Measurements from ENCODE around the gene GPC6.
"Not testable (repeated sequence)": the region's sequence is repeated elsewhere in the genome, so short reads cannot be mapped to it uniquely, and the experiment has no call there.

Gene GPC6

GRCh38 chr13:94292323-94292640 is 1065.7 kb downstream of the GPC6 start:
- no peaks in the 10 kb centered on the region for H3K36me3 ChIP-seq (ENCODE audit: control insufficient read depth, insufficient read depth, low read length)
- H3K27ac ChIP-seq (ENCODE audit: low read depth, low read length), result no peak overlapping the region
- H3K18ac ChIP-seq (ENCODE audit: low read length), result no peak overlapping the region
- H3K23ac ChIP-seq (ENCODE audit: low read length), result no peak overlapping the region
- no peak overlapping the region for H2BK120ac ChIP-seq (ENCODE audit: low read depth, low read length)
- peaks cover 4% of the 10 kb centered on the region for H3K4me1 ChIP-seq (ENCODE audit: control insufficient read depth, low read depth, low read length)
- no peak overlapping the region for H3K4me2 ChIP-seq (ENCODE audit: low read length)
- no peak overlapping the region for H4K5ac ChIP-seq (ENCODE audit: low read length)
- H3K56ac ChIP-seq (ENCODE audit: low read length), result no peak overlapping the region
- no peak overlapping the region for H2BK15ac ChIP-seq (replicated peaks; ENCODE audit: low read depth)
- no CpG with 5 or more reads among the region's 1 CpG for WGBS (ENCODE audit: extremely low coverage, insufficient coverage, low lambda C conversion rate)
- no peak overlapping the region for H2BK5ac ChIP-seq (ENCODE audit: low read length)
- no peak overlapping the region for H3K4me3 ChIP-seq (ENCODE audit: low read length)
- no peak for DNase-seq
- no peak overlapping the region for H2AK5ac ChIP-seq (ENCODE audit: low read length)
- H4K8ac ChIP-seq (ENCODE audit: low read depth, low read length), result no peak overlapping the region
- no peaks in the 10 kb centered on the region for H3K79me1 ChIP-seq (ENCODE audit: low read length)
- H3K9ac ChIP-seq (ENCODE audit: low read length), result no peak overlapping the region
- no peak overlapping the region for H3K4ac ChIP-seq (ENCODE audit: low read depth, low read length)
- no peaks in the 10 kb centered on the region for H3K79me2 ChIP-seq (ENCODE audit: control insufficient read depth, insufficient read depth, low read length)
- no peaks in the 10 kb centered on the region for H3K27me3 ChIP-seq (ENCODE audit: insufficient read depth, low read length, poor library complexity)

GRCh38 chr13:94296471-94296870 is 1069.9 kb downstream of the GPC6 start:
- no peaks in the 10 kb centered on the region for H3K36me3 ChIP-seq (ENCODE audit: control insufficient read depth, insufficient read depth, low read length)
- no CpG with 5 or more reads among the region's 3 CpGs for WGBS (ENCODE audit: extremely low coverage, insufficient coverage, low lambda C conversion rate)
- H3K79me1 ChIP-seq (ENCODE audit: low read length), result no peaks in the 10 kb centered on the region
- no peaks in the 10 kb centered on the region for H3K79me2 ChIP-seq (ENCODE audit: control insufficient read depth, insufficient read depth, low read length)
- no peak overlapping the region for H4K5ac ChIP-seq (ENCODE audit: low read length)
- H2BK120ac ChIP-seq (ENCODE audit: low read depth, low read length), result no peak overlapping the region
- H3K27ac ChIP-seq (ENCODE audit: low read depth, low read length), result no peak overlapping the region
- no peak overlapping the region for H3K4me2 ChIP-seq (ENCODE audit: low read length)
- H3K18ac ChIP-seq (ENCODE audit: low read length), result no peak overlapping the region
- H4K8ac ChIP-seq (ENCODE audit: low read depth, low read length), result no peak overlapping the region
- H3K4ac ChIP-seq (ENCODE audit: low read depth, low read length), result peak overlapping the region; percentile 43
- no peak overlapping the region for H3K56ac ChIP-seq (ENCODE audit: low read length)
- no peak overlapping the region for H3K9ac ChIP-seq (ENCODE audit: low read length)
- no peak for DNase-seq
- H3K4me1 ChIP-seq (ENCODE audit: control insufficient read depth, low read depth, low read length), result peaks cover 5% of the 10 kb centered on the region
- H2AK5ac ChIP-seq (ENCODE audit: low read length), result no peak overlapping the region
- no peak overlapping the region for H3K23ac ChIP-seq (ENCODE audit: low read length)
- H3K27me3 ChIP-seq (ENCODE audit: insufficient read depth, low read length, poor library complexity), result no peaks in the 10 kb centered on the region
- H2BK5ac ChIP-seq (ENCODE audit: low read length), result no peak overlapping the region
- H3K4me3 ChIP-seq (ENCODE audit: low read length), result no peak overlapping the region
- no peak overlapping the region for H2BK15ac ChIP-seq (replicated peaks; ENCODE audit: low read depth)

GRCh38 chr13:94298346-94298745 is 1071.7 kb downstream of the GPC6 start:
- no CpG with 5 or more reads among the region's 4 CpGs for WGBS (ENCODE audit: extremely low coverage, insufficient coverage, low lambda C conversion rate)
- Histone ChIP-seq H3K4me1 (ENCODE audit: control insufficient read depth, low read depth, low read length) (peaks cover 5% of the 10 kb centered on the region), H3K4me3 (ENCODE audit: low read length) (no peak overlapping the region), H3K79me1 (ENCODE audit: low read length) (no peaks in the 10 kb centered on the region), H2BK5ac (ENCODE audit: low read length) (no peak overlapping the region), H3K56ac (ENCODE audit: low read length) (no peak overlapping the region), H4K5ac (ENCODE audit: low read length) (no peak overlapping the region), H3K27ac (ENCODE audit: low read depth, low read length) (no peak overlapping the region), H4K8ac (ENCODE audit: low read depth, low read length) (no peak overlapping the region), H3K4ac (ENCODE audit: low read depth, low read length) (no peak overlapping the region), H3K23ac (ENCODE audit: low read length) (no peak overlapping the region), H3K27me3 (ENCODE audit: insufficient read depth, low read length, poor library complexity) (no peaks in the 10 kb centered on the region), H3K9ac (ENCODE audit: low read length) (no peak overlapping the region), H3K36me3 (ENCODE audit: control insufficient read depth, insufficient read depth, low read length) (no peaks in the 10 kb centered on the region), H2BK120ac (ENCODE audit: low read depth, low read length) (no peak overlapping the region), H3K4me2 (ENCODE audit: low read length) (no peak overlapping the region), H2AK5ac (ENCODE audit: low read length) (no peak overlapping the region), H2BK15ac (replicated peaks; ENCODE audit: low read depth) (no peak overlapping the region), H3K18ac (ENCODE audit: low read length) (no peak overlapping the region), H3K79me2 (ENCODE audit: control insufficient read depth, insufficient read depth, low read length) (no peaks in the 10 kb centered on the region)
- peak; percentile 74 for DNase-seq

- Histone ChIP-seq H3K23ac (ENCODE audit: low read length) (no peak overlapping the region), H3K9ac (ENCODE audit: low read length) (no peak overlapping the region), H3K36me3 (ENCODE audit: control insufficient read depth, insufficient read depth, low read length) (no peaks in the 10 kb centered on the region), H3K27me3 (ENCODE audit: insufficient read depth, low read length, poor library complexity) (no peaks in the 10 kb centered on the region), H2AK5ac (ENCODE audit: low read length) (no peak overlapping the region), H3K79me2 (ENCODE audit: control insufficient read depth, insufficient read depth, low read length) (no peaks in the 10 kb centered on the region), H3K4ac (ENCODE audit: low read depth, low read length) (no peak overlapping the region), H2BK15ac (replicated peaks; ENCODE audit: low read depth) (no peak overlapping the region), H4K5ac (ENCODE audit: low read length) (no peak overlapping the region), H3K56ac (ENCODE audit: low read length) (no peak overlapping the region), H3K18ac (ENCODE audit: low read length) (no peak overlapping the region), H2BK120ac (ENCODE audit: low read depth, low read length) (no peak overlapping the region), H3K4me1 (ENCODE audit: control insufficient read depth, low read depth, low read length) (peaks cover 4% of the 10 kb centered on the region), H3K4me2 (ENCODE audit: low read length) (no peak overlapping the region), H3K27ac (ENCODE audit: low read depth, low read length) (peak overlapping the region; percentile 58), H4K8ac (ENCODE audit: low read depth, low read length) (no peak overlapping the region), H3K79me1 (ENCODE audit: low read length) (no peaks in the 10 kb centered on the region), H2BK5ac (ENCODE audit: low read length) (no peak overlapping the region), H3K4me3 (ENCODE audit: low read length) (no peak overlapping the region)
- no CpG with 5 or more reads among the region's 4 CpGs for WGBS (ENCODE audit: extremely low coverage, insufficient coverage, low lambda C conversion rate)
- DNase-seq, result peak; percentile 91
Measured at GRCh38 chr13:94300401-94300800, 1073.8 kb downstream of the GPC6 start.

GRCh38 chr13:94301487-94301886 is 1074.9 kb downstream of the GPC6 start:
- Histone ChIP-seq H3K4me2 (ENCODE audit: low read length) (no peak overlapping the region), H3K23ac (ENCODE audit: low read length) (no peak overlapping the region), H3K79me1 (ENCODE audit: low read length) (no peaks in the 10 kb centered on the region), H3K27ac (ENCODE audit: low read depth, low read length) (no peak overlapping the region), H2BK5ac (ENCODE audit: low read length) (no peak overlapping the region), H4K5ac (ENCODE audit: low read length) (no peak overlapping the region), H3K36me3 (ENCODE audit: control insufficient read depth, insufficient read depth, low read length) (no peaks in the 10 kb centered on the region), H4K8ac (ENCODE audit: low read depth, low read length) (no peak overlapping the region), H3K9ac (ENCODE audit: low read length) (no peak overlapping the region), H3K18ac (ENCODE audit: low read length) (no peak overlapping the region), H2BK120ac (ENCODE audit: low read depth, low read length) (peak overlapping the region; percentile 45), H3K27me3 (ENCODE audit: insufficient read depth, low read length, poor library complexity) (no peaks in the 10 kb centered on the region), H2AK5ac (ENCODE audit: low read length) (no peak overlapping the region), H3K4ac (ENCODE audit: low read depth, low read length) (no peak overlapping the region), H3K79me2 (ENCODE audit: control insufficient read depth, insufficient read depth, low read length) (no peaks in the 10 kb centered on the region), H3K4me3 (ENCODE audit: low read length) (no peak overlapping the region), H3K4me1 (ENCODE audit: control insufficient read depth, low read depth, low read length) (peaks cover 4% of the 10 kb centered on the region), H3K56ac (ENCODE audit: low read length) (no peak overlapping the region), H2BK15ac (replicated peaks; ENCODE audit: low read depth) (peak overlapping the region; percentile 13)
- WGBS (ENCODE audit: extremely low coverage, insufficient coverage, low lambda C conversion rate), result no CpG with 5 or more reads among the region's 1 CpG
- no peak for DNase-seq

GRCh38 chr13:94302847-94303565 is 1076.4 kb downstream of the GPC6 start:
- Histone ChIP-seq H3K4ac (ENCODE audit: low read depth, low read length) (peak overlapping the region; percentile 95), H2BK120ac (ENCODE audit: low read depth, low read length) (peak overlapping the region; percentile 39), H3K27ac (ENCODE audit: low read depth, low read length) (peak overlapping the region; percentile 43), H3K56ac (ENCODE audit: low read length) (peak overlapping the region; percentile 43), H3K18ac (ENCODE audit: low read length) (peak overlapping the region; percentile 96)
- H3K27me3 ChIP-seq (ENCODE audit: insufficient read depth, low read length, poor library complexity); H4K8ac ChIP-seq (ENCODE audit: low read depth, low read length); H3K9ac ChIP-seq (ENCODE audit: low read length); H2AK5ac ChIP-seq (ENCODE audit: low read length); H2BK5ac ChIP-seq (ENCODE audit: low read length); H3K79me2 ChIP-seq (ENCODE audit: control insufficient read depth, insufficient read depth, low read length); H2BK15ac ChIP-seq (replicated peaks; ENCODE audit: low read depth); H3K79me1 ChIP-seq (ENCODE audit: low read length); H3K4me1 ChIP-seq (ENCODE audit: control insufficient read depth, low read depth, low read length); H3K23ac ChIP-seq (ENCODE audit: low read length); H4K5ac ChIP-seq (ENCODE audit: low read length); H3K4me3 ChIP-seq (ENCODE audit: low read length); H3K36me3 ChIP-seq (ENCODE audit: control insufficient read depth, insufficient read depth, low read length); H3K4me2 ChIP-seq (ENCODE audit: low read length): not testable (repeated sequence)
- WGBS (ENCODE audit: extremely low coverage, insufficient coverage, low lambda C conversion rate), result no CpG with 5 or more reads among the region's 20 CpGs
- peak; percentile 66 for DNase-seq

All from mesendoderm (in vitro differentiated cells).